ENCODE measurements around the gene CTNNA1. TPM values are rescaled to one million over a fixed set of nuclear protein-coding genes. Genes with fewer than 3 reads are reported as not detected.

The CTNNA1 gene
- total RNA-seq, 3 donors from 2014 or later = 347 to 457 (median 380) TPM

DNA sequence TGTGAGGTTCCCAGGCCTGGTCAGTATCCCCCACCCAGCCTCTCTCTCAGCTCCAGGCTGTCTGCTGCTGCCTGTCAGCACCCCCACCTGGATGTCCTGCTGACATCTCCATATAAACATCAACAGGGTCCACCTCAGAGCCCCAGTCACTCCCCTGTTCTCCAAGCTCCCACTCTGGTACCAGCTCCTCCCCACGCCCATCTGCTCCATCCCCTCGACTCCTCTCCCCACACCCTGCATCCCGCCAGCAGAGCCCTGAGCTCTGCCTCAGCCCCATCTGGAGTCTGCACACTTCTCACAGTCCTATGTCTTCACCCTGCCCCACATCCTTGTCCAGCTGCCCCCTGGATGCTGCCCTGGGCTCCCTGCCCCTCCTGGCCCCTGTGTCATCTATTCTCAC lies 189.6 kb downstream of the CTNNA1 start:
- Histone ChIP-seq H3K36me3 (ENCODE audit: low read depth) (no peaks in the 10 kb centered on the region), H3K9me3 (no peaks in the 10 kb centered on the region), H3K4me3 (no peak overlapping the region), H3K4me1 (ENCODE audit: low read depth) (no peaks in the 10 kb centered on the region)
- intact Hi-C loops (cut with DNase I, micrococcal nuclease) = no loop called here
- TF ChIP-seq, protein P1, sequence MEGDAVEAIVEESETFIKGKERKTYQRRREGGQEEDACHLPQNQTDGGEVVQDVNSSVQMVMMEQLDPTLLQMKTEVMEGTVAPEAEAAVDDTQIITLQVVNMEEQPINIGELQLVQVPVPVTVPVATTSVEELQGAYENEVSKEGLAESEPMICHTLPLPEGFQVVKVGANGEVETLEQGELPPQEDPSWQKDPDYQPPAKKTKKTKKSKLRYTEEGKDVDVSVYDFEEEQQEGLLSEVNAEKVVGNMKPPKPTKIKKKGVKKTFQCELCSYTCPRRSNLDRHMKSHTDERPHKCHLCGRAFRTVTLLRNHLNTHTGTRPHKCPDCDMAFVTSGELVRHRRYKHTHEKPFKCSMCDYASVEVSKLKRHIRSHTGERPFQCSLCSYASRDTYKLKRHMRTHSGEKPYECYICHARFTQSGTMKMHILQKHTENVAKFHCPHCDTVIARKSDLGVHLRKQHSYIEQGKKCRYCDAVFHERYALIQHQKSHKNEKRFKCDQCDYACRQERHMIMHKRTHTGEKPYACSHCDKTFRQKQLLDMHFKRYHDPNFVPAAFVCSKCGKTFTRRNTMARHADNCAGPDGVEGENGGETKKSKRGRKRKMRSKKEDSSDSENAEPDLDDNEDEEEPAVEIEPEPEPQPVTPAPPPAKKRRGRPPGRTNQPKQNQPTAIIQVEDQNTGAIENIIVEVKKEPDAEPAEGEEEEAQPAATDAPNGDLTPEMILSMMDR (IDR thresholded peaks at IDR 0.05) = no peak
- DNase-seq = no peak
- no peak for ATAC-seq

DNA sequence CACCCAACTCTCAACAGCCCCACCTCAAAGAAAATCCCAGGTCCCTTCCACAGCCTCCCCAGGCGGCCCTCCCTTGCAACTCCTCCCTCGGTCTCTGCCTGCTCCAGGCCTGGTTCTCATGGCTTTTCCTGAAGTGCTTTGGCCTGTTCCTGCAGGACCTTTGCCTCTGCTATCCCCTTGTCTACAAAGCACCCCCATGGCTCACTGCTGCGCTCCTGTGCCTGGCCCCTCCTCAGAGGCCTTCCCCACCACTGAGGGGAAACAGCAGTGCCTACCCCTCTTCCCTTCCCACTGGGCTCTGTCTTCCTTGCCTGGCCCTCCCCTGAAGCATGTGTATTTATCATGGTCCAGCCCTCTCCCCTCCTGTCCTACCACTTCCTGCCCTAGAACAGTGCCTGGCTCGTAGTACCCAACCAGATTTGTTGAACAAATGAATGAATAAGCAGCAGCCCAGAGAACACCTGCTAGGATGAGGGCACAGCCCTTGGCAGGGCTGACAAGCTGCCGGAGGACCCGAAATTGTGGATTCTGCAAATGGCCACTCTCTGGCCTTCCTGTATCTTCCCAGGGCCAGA lies 190.5 kb downstream of the CTNNA1 start:
- no peaks in the 10 kb centered on the region for H3K36me3 ChIP-seq (ENCODE audit: low read depth)
- ATAC-seq (peak; percentile 4), DNase-seq (no peak)
- intact Hi-C loops (cut with DNase I, micrococcal nuclease) = no loop called here
- H3K4me3 ChIP-seq = no peak overlapping the region
- no peaks in the 10 kb centered on the region for H3K4me1 ChIP-seq (ENCODE audit: low read depth)
- TF ChIP-seq, protein P1 (IDR thresholded peaks at IDR 0.05) = no peak
- H3K9me3 ChIP-seq = no peaks in the 10 kb centered on the region

DNA sequence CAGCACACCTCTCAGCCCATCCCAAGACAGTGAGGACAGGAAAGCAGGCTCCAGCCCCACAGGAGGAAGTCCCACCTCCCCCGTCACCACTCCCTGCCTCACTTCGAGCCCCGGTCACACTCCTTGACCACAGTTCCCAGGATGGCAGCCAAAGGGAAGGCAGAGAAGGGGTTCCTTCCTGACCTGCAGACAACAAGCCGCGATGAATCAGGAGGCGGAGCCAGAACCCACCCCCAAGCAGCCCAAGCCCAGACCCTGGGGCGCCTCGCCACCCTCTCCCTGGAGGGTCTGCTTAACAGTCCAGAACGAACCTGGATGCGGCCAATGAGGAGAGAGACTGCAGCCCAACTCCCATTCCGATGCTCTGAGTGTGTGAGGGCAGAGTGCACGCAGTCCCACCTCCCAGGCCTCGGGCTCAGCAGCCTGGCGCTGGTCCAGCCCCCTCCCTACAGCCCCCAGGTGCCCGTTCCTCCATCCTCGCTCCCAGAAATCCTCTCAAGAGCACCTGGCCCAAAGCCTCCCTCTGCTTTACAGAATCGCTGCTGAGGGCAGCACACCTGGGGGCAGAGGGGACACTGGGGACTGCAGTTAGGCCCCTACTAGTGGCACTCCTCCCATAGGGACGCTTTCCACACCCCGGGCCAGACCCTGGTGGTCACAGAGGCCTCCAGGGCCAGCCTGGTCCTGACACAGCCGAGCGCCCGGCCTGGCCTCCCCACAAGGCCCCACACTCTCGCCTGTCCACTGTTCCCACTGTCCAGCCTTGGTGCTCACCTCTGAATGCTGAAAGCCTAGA lies 191.5 kb downstream of the CTNNA1 start:
- Histone ChIP-seq H3K4me1 (ENCODE audit: low read depth) (no peaks in the 10 kb centered on the region), H3K9me3 (no peaks in the 10 kb centered on the region), H3K36me3 (ENCODE audit: low read depth) (no peaks in the 10 kb centered on the region), H3K4me3 (no peak overlapping the region)
- DNase-seq = no peak
- TF ChIP-seq, protein P1 (IDR thresholded peaks at IDR 0.05) = no peak
- intact Hi-C loops (cut with DNase I, micrococcal nuclease) = no loop called here
- ATAC-seq = peak; percentile 10

DNA sequence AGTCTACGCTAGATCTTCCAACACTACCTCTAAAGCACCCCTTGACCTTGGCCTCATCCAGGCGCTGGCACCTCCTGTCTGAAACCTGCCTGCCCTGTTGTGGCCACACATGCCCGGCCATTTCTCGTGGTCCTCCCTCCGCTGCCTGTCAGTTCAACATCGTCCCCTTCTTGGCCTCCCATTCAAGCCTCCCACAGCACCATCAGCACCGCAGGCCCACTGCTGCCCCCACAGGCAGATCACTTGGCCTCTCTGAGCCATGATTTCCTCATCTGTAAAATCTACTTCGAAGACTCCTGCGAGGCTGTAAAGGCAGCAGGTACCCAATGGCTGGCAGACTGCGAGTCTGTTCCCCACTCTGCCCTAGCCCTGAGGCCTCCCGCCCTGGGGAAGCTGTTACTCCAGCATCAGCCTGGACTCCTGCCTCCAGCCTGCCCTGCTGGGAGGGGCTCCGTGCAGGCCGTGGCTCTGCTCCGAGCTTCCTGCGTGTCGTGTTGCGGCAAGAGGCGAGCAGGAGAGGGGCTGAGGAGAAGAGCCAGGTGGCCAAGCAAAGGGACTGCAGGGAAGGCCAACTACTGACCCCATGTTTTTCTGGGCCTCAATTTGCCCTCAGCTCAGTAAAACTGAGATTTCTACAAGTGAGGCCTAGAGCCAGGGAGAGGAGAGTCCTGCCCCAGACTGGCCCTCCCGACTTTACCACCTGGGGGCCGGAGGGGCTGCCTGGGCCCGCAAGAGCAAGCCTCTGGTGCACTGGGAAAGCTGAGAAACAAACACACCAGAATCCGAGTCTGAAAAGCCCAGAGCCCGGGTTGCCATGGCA lies 192.4 kb downstream of the CTNNA1 start:
- H3K36me3 ChIP-seq (ENCODE audit: low read depth) = no peaks in the 10 kb centered on the region
- intact Hi-C loops (cut with DNase I, micrococcal nuclease) = no loop called here

DNA sequence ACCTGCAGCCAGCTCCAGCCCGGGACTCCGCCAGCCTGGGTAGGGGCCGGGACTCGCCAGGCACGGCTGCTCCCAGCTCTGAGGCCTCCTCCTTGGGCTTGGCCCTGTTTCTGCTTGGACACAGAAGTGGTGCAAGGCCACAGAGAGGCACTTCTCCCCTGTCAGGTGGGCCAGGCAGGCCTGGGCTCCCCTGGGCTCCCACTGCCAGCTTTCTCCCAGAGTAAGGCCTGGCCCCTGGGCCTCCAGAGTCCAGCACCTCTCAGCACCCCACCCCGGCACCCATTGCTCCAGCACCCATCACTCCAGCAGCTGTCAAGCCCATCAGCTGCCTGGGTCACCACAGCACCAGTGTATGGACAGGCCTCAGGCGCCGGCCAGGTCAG lies 193.0 kb downstream of the CTNNA1 start:
- no peak overlapping the region for H3K4me3 ChIP-seq
- no peaks in the 10 kb centered on the region for H3K36me3 ChIP-seq (ENCODE audit: low read depth)
- no peaks in the 10 kb centered on the region for H3K4me1 ChIP-seq (ENCODE audit: low read depth)
- TF ChIP-seq, protein P1 (IDR thresholded peaks at IDR 0.05) = no peak
- H3K9me3 ChIP-seq = no peaks in the 10 kb centered on the region
- no peak for DNase-seq
- no peak for ATAC-seq
- intact Hi-C loops (cut with DNase I, micrococcal nuclease) = no loop called here

More for the DNA sequence above, 192.4 kb downstream of the CTNNA1 start:
- ATAC-seq = no peak
- Histone ChIP-seq H3K4me3 (no peak overlapping the region), H3K9me3 (no peaks in the 10 kb centered on the region), H3K4me1 (ENCODE audit: low read depth) (no peaks in the 10 kb centered on the region)
- DNase-seq = no peak
- TF ChIP-seq, protein P1 (IDR thresholded peaks at IDR 0.05) = no peak

Data from mucosa of descending colon (tissue), 3 donors.